ENCODE results near the gene ZNFX1. TPM values are rescaled to one million over a fixed set of nuclear protein-coding genes. Genes with fewer than 3 reads are reported as not detected.

The ZNFX1 gene
- total RNA-seq, 1 donor from 2014 or later = 6.9 TPM

DNA sequence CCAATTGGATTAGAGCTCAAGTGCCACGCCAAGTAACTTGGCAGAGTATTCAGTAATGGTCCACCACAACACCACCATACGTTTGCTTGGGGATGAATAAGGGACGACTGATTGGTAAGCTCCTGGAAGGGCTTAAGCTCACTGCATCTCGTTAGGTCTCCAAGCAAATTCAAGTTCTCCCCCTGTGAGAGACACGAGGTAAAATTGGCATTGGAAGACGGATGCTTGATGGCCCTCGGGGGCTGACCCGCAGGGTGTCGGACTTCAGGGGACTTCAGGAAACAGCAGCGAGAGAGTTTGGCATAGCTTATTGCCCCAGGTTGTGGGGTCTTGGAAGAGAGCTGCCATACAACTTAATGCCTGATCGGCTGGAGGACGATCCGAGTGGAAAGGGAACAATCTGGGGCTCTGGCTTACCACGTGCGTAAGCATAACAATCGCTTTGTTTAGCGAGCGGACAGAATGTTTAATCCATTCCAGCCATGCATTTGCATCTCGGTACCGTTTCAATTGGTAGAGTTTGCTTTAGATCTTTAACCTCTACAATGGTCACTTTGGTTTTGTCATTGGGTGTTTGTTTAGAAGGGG, 4.8 kb upstream of the ZNFX1 start:
- H3K4me2 ChIP-seq = peak overlapping the region; percentile 95
- Mint-ChIP-seq H3K4me1 (peaks cover 53% of the 10 kb centered on the region), H3K4me3 (peak overlapping the region; percentile 69), H3K27me3 (ENCODE audit: insufficient read depth, low read depth) (peaks cover 25% of the 10 kb centered on the region), H3K36me3 (peaks cover 88% of the 10 kb centered on the region), H3K9me3 (peaks cover 79% of the 10 kb centered on the region), H3K27ac (no peak overlapping the region)
- H3K4me3 ChIP-seq = peak overlapping the region; percentile 84
- TF ChIP-seq, protein P1, sequence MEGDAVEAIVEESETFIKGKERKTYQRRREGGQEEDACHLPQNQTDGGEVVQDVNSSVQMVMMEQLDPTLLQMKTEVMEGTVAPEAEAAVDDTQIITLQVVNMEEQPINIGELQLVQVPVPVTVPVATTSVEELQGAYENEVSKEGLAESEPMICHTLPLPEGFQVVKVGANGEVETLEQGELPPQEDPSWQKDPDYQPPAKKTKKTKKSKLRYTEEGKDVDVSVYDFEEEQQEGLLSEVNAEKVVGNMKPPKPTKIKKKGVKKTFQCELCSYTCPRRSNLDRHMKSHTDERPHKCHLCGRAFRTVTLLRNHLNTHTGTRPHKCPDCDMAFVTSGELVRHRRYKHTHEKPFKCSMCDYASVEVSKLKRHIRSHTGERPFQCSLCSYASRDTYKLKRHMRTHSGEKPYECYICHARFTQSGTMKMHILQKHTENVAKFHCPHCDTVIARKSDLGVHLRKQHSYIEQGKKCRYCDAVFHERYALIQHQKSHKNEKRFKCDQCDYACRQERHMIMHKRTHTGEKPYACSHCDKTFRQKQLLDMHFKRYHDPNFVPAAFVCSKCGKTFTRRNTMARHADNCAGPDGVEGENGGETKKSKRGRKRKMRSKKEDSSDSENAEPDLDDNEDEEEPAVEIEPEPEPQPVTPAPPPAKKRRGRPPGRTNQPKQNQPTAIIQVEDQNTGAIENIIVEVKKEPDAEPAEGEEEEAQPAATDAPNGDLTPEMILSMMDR (IDR thresholded peaks at IDR 0.05) = no peak
- no peak for TF ChIP-seq EZH2 (IDR thresholded peaks at IDR 0.05)
- no peak for TF ChIP-seq EZH2phosphoT487 (IDR thresholded peaks at IDR 0.05)
- peak; percentile 70 for DNase-seq (ENCODE audit: low spot score)
- H3K36me3 ChIP-seq = peaks cover 24% of the 10 kb centered on the region
- no peak overlapping the region for H3K9ac ChIP-seq
- H3K79me2 ChIP-seq (ENCODE audit: low read depth) = peaks cover 95% of the 10 kb centered on the region
- no peaks in the 10 kb centered on the region for H3K9me3 ChIP-seq (ENCODE audit: low read depth)
- H3K4me1 ChIP-seq = peaks cover 54% of the 10 kb centered on the region
- no peaks in the 10 kb centered on the region for H3K27me3 ChIP-seq
- no peak overlapping the region for H2AFZ ChIP-seq (replicated peaks)
- peaks cover 87% of the 10 kb centered on the region for H3F3A ChIP-seq (ENCODE audit: low read depth)
- H4K20me1 ChIP-seq (ENCODE audit: low read depth) = peaks cover 92% of the 10 kb centered on the region
- peak overlapping the region; percentile 84 for H3K27ac ChIP-seq

DNA sequence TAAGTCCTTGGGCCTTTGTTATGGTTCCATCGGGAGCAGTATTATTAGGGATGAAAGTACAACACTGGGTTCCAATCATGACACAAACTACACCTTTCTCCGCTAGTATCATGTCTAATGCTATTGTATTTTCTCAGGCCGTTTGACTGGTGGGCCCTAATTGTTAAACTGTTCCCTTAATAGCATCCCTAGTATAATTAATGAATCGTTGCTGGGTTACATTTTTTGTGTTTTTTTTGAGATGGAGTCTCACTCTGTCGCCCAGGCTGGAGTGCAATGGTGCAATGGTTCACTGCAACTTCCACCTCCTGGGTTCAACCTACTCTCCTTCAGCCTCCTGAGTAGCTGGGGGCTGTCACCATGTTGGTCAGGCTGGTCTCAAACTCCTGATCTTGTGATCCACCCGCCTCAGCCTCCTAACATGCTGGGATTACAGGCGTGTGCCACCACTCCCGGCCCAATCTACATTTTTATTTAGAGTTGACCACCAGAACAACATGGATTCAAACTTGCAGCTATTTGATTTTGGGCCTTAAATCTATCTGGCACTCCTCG, 4.1 kb upstream of the ZNFX1 start:
- H3K27me3 ChIP-seq = no peaks in the 10 kb centered on the region
- peaks cover 81% of the 10 kb centered on the region for H3K36me3 Mint-ChIP-seq
- H3K4me1 Mint-ChIP-seq = peaks cover 54% of the 10 kb centered on the region
- H3K4me2 ChIP-seq = peak overlapping the region; percentile 95
- peaks cover 25% of the 10 kb centered on the region for H3K27me3 Mint-ChIP-seq (ENCODE audit: insufficient read depth, low read depth)
- H3K4me3 ChIP-seq = peak overlapping the region; percentile 84
- peak overlapping the region; percentile 84 for H3K27ac ChIP-seq
- H3K4me1 ChIP-seq = peaks cover 52% of the 10 kb centered on the region
- H3K4me3 Mint-ChIP-seq = no peak overlapping the region
- peaks cover 95% of the 10 kb centered on the region for H3K79me2 ChIP-seq (ENCODE audit: low read depth)
- TF ChIP-seq EZH2 (IDR thresholded peaks at IDR 0.05) (no peak), EZH2phosphoT487 (IDR thresholded peaks at IDR 0.05) (no peak)
- TF ChIP-seq, protein P1 (IDR thresholded peaks at IDR 0.05) = no peak
- H3K9ac ChIP-seq = peak overlapping the region; percentile 69
- no peak overlapping the region for H3K27ac Mint-ChIP-seq
- peaks cover 23% of the 10 kb centered on the region for H3K36me3 ChIP-seq
- no peak for DNase-seq (ENCODE audit: low spot score)
- H4K20me1 ChIP-seq (ENCODE audit: low read depth) = peaks cover 85% of the 10 kb centered on the region
- peaks cover 74% of the 10 kb centered on the region for H3K9me3 Mint-ChIP-seq
- no peaks in the 10 kb centered on the region for H3K9me3 ChIP-seq (ENCODE audit: low read depth)
- H2AFZ ChIP-seq (replicated peaks) = no peak overlapping the region
- H3F3A ChIP-seq (ENCODE audit: low read depth) = peaks cover 80% of the 10 kb centered on the region

DNA sequence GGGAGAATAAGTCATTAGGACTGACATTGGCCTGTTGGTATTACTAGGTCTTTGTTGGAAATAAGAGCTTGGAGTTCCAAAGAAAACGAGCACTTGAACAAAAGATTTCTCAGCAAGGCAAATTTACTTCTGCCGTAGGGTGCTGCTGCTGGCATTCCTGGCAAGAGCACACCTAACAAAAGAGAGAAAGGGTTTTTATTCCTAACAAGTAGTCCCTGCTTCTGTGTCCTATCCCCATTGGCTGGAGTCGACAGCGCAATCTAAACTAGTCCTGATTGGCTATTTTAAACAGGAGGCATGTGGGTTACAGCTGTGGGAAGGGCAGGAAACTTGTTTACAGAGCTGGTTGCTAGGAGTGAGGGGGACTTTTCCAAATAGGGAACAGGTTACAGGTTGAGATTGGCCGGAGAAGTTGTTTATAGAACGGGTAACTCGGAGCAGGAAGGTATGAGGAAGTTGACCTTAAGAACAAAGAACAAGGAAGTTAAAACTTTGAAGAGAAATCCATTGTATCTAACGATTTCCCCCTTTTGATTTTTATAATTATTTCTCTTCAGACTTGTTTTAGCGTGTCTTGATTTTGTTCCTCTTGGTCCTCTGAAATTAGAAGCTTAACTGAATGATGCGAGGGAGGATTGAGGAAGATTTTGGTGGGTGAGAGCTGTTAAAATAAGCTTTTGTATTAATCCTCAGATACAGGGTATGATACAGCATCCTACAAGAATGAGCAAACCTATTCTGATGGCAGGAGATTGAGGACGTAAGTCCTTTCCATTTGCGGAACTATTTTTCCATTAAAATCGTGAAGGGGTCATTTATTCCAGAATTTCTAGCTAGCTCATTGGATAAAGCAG, 3.4 kb upstream of the ZNFX1 start:
- Histone ChIP-seq H3K79me2 (ENCODE audit: low read depth) (peaks cover 95% of the 10 kb centered on the region), H3F3A (ENCODE audit: low read depth) (peaks cover 73% of the 10 kb centered on the region), H2AFZ (replicated peaks) (no peak overlapping the region), H3K9me3 (ENCODE audit: low read depth) (no peaks in the 10 kb centered on the region), H3K4me2 (peak overlapping the region; percentile 95), H3K9ac (peak overlapping the region; percentile 92), H3K27ac (peak overlapping the region; percentile 92), H4K20me1 (ENCODE audit: low read depth) (peaks cover 78% of the 10 kb centered on the region), H3K36me3 (peaks cover 16% of the 10 kb centered on the region), H3K4me1 (peaks cover 47% of the 10 kb centered on the region), H3K27me3 (no peaks in the 10 kb centered on the region), H3K4me3 (peak overlapping the region; percentile 84)
- TF ChIP-seq EZH2 (IDR thresholded peaks at IDR 0.05) (no peak), EZH2phosphoT487 (IDR thresholded peaks at IDR 0.05) (no peak)
- TF ChIP-seq, protein P1 (IDR thresholded peaks at IDR 0.05) = no peak
- Mint-ChIP-seq H3K9me3 (peaks cover 67% of the 10 kb centered on the region), H3K36me3 (peaks cover 77% of the 10 kb centered on the region), H3K27me3 (ENCODE audit: insufficient read depth, low read depth) (peaks cover 25% of the 10 kb centered on the region), H3K27ac (no peak overlapping the region), H3K4me1 (peaks cover 61% of the 10 kb centered on the region), H3K4me3 (peak overlapping the region; percentile 95)
- DNase-seq (ENCODE audit: low spot score) = peak; percentile 89
